GM23248 (cell line): ENCODE measurements around the gene GKN2. TPM values are rescaled to one million over a fixed set of nuclear protein-coding genes. Genes with fewer than 3 reads are reported as not detected.

Experiments used
- DNase-seq: peaks from one replicate; pipeline ENCODE4 v3.0.0-alpha.2; 2015
- H2AFZ ChIP-seq: fragments of 200-600 bp; sonication (generic); 2 replicates; pipeline ENCODE4 v1.6.1; 2016; ENCODE audit warnings: antibody characterized with exemption
- H3F3A ChIP-seq: fragments of 200-600 bp; sonication (generic); 2 replicates; pipeline ENCODE4 v1.6.1; 2016; ENCODE audit warnings: mild to moderate bottlenecking, antibody characterized with exemption, mixed run types; ENCODE audit not compliant: insufficient read depth
- H3K27ac ChIP-seq: fragments of 200-600 bp; sonication (generic); 2 replicates; pipeline ENCODE4 v1.5.1; 2016; ENCODE audit warnings: mild to moderate bottlenecking
- H3K27me3 ChIP-seq: fragments of 200-600 bp; sonication (generic); replicated peaks from 2 replicates; pipeline ENCODE4 v1.6.1; 2016; ENCODE audit warnings: mild to moderate bottlenecking; ENCODE audit not compliant: insufficient read depth
- H3K36me3 ChIP-seq: fragments of 200-600 bp; sonication (generic); 2 replicates; pipeline ENCODE4 v1.6.1; 2016; ENCODE audit warnings: low read depth, mild to moderate bottlenecking
- H3K4me1 ChIP-seq: fragments of 200-600 bp; sonication (generic); 2 replicates; pipeline ENCODE4 v1.6.1; 2016; ENCODE audit warnings: mild to moderate bottlenecking; ENCODE audit not compliant: insufficient read depth
- H3K4me2 ChIP-seq: fragments of 200-600 bp; sonication (generic); one replicate; pipeline ENCODE4 v1.6.1; 2016; ENCODE audit warnings: mild to moderate bottlenecking; ENCODE audit not compliant: unreplicated experiment
- H3K4me3 ChIP-seq: fragments of 200-600 bp; sonication (generic); 2 replicates; pipeline ENCODE4 v1.5.1; 2016; ENCODE audit warnings: mild to moderate bottlenecking
- H3K79me2 ChIP-seq: fragments of 200-600 bp; sonication (generic); 2 replicates; pipeline ENCODE4 v1.6.1; 2016; ENCODE audit warnings: mild to moderate bottlenecking; ENCODE audit not compliant: insufficient read depth
- H3K9ac ChIP-seq: fragments of 200-600 bp; sonication (generic); 2 replicates; pipeline ENCODE4 v1.6.1; 2016; ENCODE audit warnings: mild to moderate bottlenecking
- H3K9me2 ChIP-seq: fragments of 200-600 bp; sonication (generic); 2 replicates; pipeline ENCODE4 v1.6.1; 2016; ENCODE audit warnings: mixed run types, mild to moderate bottlenecking, moderate library complexity; ENCODE audit not compliant: insufficient read depth
- H3K9me3 ChIP-seq: fragments of 200-600 bp; sonication (generic); one replicate; pipeline ENCODE4 v1.6.1; 2017; ENCODE audit warnings: low read depth
- H4K20me1 ChIP-seq: fragments of 200-600 bp; sonication (generic); 2 replicates; pipeline ENCODE4 v1.6.0; 2016; ENCODE audit not compliant: insufficient read depth
- EZH2 ChIP-seq: fragments of 200-600 bp; sonication (generic); IDR thresholded peaks from 2 replicates; pipeline ENCODE4 v1.6.1; 2018; ENCODE audit warnings: antibody characterized with exemption, mild to moderate bottlenecking; ENCODE audit not compliant: insufficient read depth, poor library complexity, severe bottlenecking
- EZH2phosphoT487 ChIP-seq: fragments of 200-600 bp; sonication (generic); IDR thresholded peaks from 2 replicates; pipeline ENCODE4 v1.6.1; 2018; ENCODE audit warnings: antibody characterized with exemption, moderate library complexity, mild to moderate bottlenecking, low read depth; ENCODE audit not compliant: insufficient read depth
- WGBS, 2 experiments: methylation state at CpG; one replicate each; pipeline ENCODE4 v1.1.6; 2015 to 2017; ENCODE audit warnings: low lambda C conversion rate in 2 of 2, low coverage in 1 of 2; ENCODE audit errors: missing lambda C conversion rate in 2 of 2; 5-methylcytosine and 5-hydroxymethylcytosine counted together
- in situ Hi-C: fragments of 300-500 bp; cut with MboI; formaldehyde crosslinking; loops from 2 replicates; pipeline ENCODE4 v1.15.0; 2020
- polyA plus RNA-seq: library from polyadenylated mRNA; unstranded; fragments of >200 nt; fragmentation: Nextera tagmentation; extraction: Ambion mirVana; gene quantifications from 2 replicates; pipeline ENCODE4 v1.2.1, GENCODE V29; 2016
- total RNA-seq: library from RNA; depleted of rRNA; stranded (reverse); fragments of >200 nt; shearing (Covaris generic); gene quantifications from 2 replicates; pipeline ENCODE4 v1.2.3, GENCODE V29; 2014

The GKN2 gene
- total and polyA plus RNA-seq, 2 experiments from 2014 or later, result not detected

GRCh38 chr2:68993660-68994059 is 41.0 kb upstream of the GKN2 start:
- no peaks in the 10 kb centered on the region for H3K27me3 ChIP-seq
- H3K4me1 ChIP-seq, result peaks cover 28% of the 10 kb centered on the region
- 88% methylated on average over 7 of the region's 7 CpGs for WGBS, 2 experiments
- in situ Hi-C loops, result no loop called here
- no peaks in the 10 kb centered on the region for H3K9me3 ChIP-seq
- no peak overlapping the region for H3K27ac ChIP-seq
- no peaks in the 10 kb centered on the region for H3K36me3 ChIP-seq
- H4K20me1 ChIP-seq, result no peaks in the 10 kb centered on the region
- no peak overlapping the region for H3K9ac ChIP-seq
- peaks cover 13% of the 10 kb centered on the region; the same call in 1 of the 2 replicates for H3F3A ChIP-seq
- no peaks in the 10 kb centered on the region for H3K79me2 ChIP-seq
- no peaks in the 10 kb centered on the region for H3K9me2 ChIP-seq
- TF ChIP-seq EZH2phosphoT487, result no peak
- TF ChIP-seq EZH2, result no peak
- no peak for DNase-seq
- no peak overlapping the region for H3K4me2 ChIP-seq
- H3K4me3 ChIP-seq, result no peak overlapping the region
- no peak overlapping the region for H2AFZ ChIP-seq

- in situ Hi-C loops, result no loop called here
- no peaks in the 10 kb centered on the region for H3K27me3 ChIP-seq
- H2AFZ ChIP-seq, result no peak overlapping the region
- no peaks in the 10 kb centered on the region for H3K79me2 ChIP-seq
- H3K9me2 ChIP-seq, result no peaks in the 10 kb centered on the region
- 75 to 81% methylated on average over 3 of the region's 3 CpGs for WGBS, 2 experiments
- TF ChIP-seq EZH2 (no peak), EZH2phosphoT487 (no peak)
- DNase-seq, result no peak
- no peaks in the 10 kb centered on the region for H4K20me1 ChIP-seq
- no peak overlapping the region for H3K4me2 ChIP-seq
- H3K4me3 ChIP-seq, result no peak overlapping the region
- H3K9ac ChIP-seq, result no peak overlapping the region
- H3K27ac ChIP-seq, result no peak overlapping the region
- peaks cover 28% of the 10 kb centered on the region for H3K4me1 ChIP-seq
- no peaks in the 10 kb centered on the region for H3K36me3 ChIP-seq
- H3F3A ChIP-seq, result peaks cover 13% of the 10 kb centered on the region; the same call in 1 of the 2 replicates
- no peaks in the 10 kb centered on the region for H3K9me3 ChIP-seq
Measured at GRCh38 chr2:68992933-68993332, 40.2 kb upstream of the GKN2 start.

GRCh38 chr2:68992341-68992740 is 39.6 kb upstream of the GKN2 start:
- Histone ChIP-seq H4K20me1 (no peaks in the 10 kb centered on the region), H3K9me2 (no peaks in the 10 kb centered on the region), H3K9me3 (no peaks in the 10 kb centered on the region), H3K27ac (no peak overlapping the region), H3K79me2 (no peaks in the 10 kb centered on the region), H3F3A (peaks cover 13% of the 10 kb centered on the region; the same call in 1 of the 2 replicates), H3K4me3 (no peak overlapping the region), H3K4me2 (no peak overlapping the region), H3K27me3 (no peaks in the 10 kb centered on the region), H3K4me1 (peaks cover 23% of the 10 kb centered on the region), H2AFZ (no peak overlapping the region), H3K9ac (no peak overlapping the region), H3K36me3 (no peaks in the 10 kb centered on the region)
- in situ Hi-C loops, result no loop called here
- TF ChIP-seq EZH2phosphoT487, result no peak
- TF ChIP-seq EZH2, result no peak
- no peak for DNase-seq
- WGBS, 2 experiments, result 77 to 87% methylated on average over 5 of the region's 5 CpGs

- WGBS, 2 experiments, result 76 to 79% methylated on average over 5 of the region's 5 CpGs
- Histone ChIP-seq H3K4me3 (no peak overlapping the region), H3K36me3 (no peaks in the 10 kb centered on the region), H3F3A (no peaks in the 10 kb centered on the region), H3K9me2 (no peaks in the 10 kb centered on the region), H2AFZ (no peak overlapping the region), H3K27ac (no peak overlapping the region), H3K4me1 (no peaks in the 10 kb centered on the region), H3K27me3 (no peaks in the 10 kb centered on the region), H4K20me1 (no peaks in the 10 kb centered on the region), H3K9me3 (no peaks in the 10 kb centered on the region), H3K79me2 (no peaks in the 10 kb centered on the region), H3K4me2 (no peak overlapping the region), H3K9ac (no peak overlapping the region)
- TF ChIP-seq EZH2 (no peak), EZH2phosphoT487 (no peak)
- in situ Hi-C loops, result no loop called here
- DNase-seq, result no peak
Measured at GRCh38 chr2:68989035-68989434, 36.3 kb upstream of the GKN2 start.

- no peak for DNase-seq
- 77 to 85% methylated on average over 5 of the region's 5 CpGs for WGBS, 2 experiments
- TF ChIP-seq EZH2phosphoT487 (no peak), EZH2 (no peak)
Measured at GRCh38 chr2:68987021-68987503, 34.4 kb upstream of the GKN2 start.

More at GRCh38 chr2:68987021-68987503, 34.4 kb upstream of the GKN2 start:
- Histone ChIP-seq H3K27me3 (no peaks in the 10 kb centered on the region), H3K4me2 (no peak overlapping the region), H3K79me2 (no peaks in the 10 kb centered on the region), H2AFZ (no peak overlapping the region), H3F3A (no peaks in the 10 kb centered on the region), H3K4me3 (no peak overlapping the region), H3K36me3 (no peaks in the 10 kb centered on the region), H3K4me1 (no peaks in the 10 kb centered on the region), H3K9me3 (no peaks in the 10 kb centered on the region), H3K9ac (no peak overlapping the region), H4K20me1 (no peaks in the 10 kb centered on the region), H3K27ac (no peak overlapping the region), H3K9me2 (no peaks in the 10 kb centered on the region)
- in situ Hi-C loops, result no loop called here
